GM13977 (cell line): ENCODE results near the gene ACSL1.

ENCODE experiments used
- DNase-seq: peaks from one replicate; pipeline ENCODE4 v3.0.0; 2012; ENCODE audit warnings: low spot score
- in situ Hi-C: fragments of 300-500 bp; cut with MboI; formaldehyde crosslinking; loops from one replicate; pipeline ENCODE4 v1.12.0; 2022; ENCODE audit warnings: low sequenced_read_pairs, low pct_unique_long_range_greater_than_20kb, mixed read lengths, inconsistent platforms; ENCODE audit not compliant: unreplicated experiment
- TF ChIP-seq, protein P1 (sequence below): IDR thresholded peaks from 2 replicates; pipeline ENCODE4 v1.5.1; 2012; ENCODE audit warnings: mild to moderate bottlenecking, control low read depth; ENCODE audit not compliant: insufficient read depth; ENCODE audit errors: extremely low read depth, missing control alignments

The ACSL1 gene

GRCh38 chr4:184816962-184817361 lies 8.8 kb downstream of the ACSL1 start:
- in situ Hi-C loops = no loop called here
- TF ChIP-seq, protein P1, sequence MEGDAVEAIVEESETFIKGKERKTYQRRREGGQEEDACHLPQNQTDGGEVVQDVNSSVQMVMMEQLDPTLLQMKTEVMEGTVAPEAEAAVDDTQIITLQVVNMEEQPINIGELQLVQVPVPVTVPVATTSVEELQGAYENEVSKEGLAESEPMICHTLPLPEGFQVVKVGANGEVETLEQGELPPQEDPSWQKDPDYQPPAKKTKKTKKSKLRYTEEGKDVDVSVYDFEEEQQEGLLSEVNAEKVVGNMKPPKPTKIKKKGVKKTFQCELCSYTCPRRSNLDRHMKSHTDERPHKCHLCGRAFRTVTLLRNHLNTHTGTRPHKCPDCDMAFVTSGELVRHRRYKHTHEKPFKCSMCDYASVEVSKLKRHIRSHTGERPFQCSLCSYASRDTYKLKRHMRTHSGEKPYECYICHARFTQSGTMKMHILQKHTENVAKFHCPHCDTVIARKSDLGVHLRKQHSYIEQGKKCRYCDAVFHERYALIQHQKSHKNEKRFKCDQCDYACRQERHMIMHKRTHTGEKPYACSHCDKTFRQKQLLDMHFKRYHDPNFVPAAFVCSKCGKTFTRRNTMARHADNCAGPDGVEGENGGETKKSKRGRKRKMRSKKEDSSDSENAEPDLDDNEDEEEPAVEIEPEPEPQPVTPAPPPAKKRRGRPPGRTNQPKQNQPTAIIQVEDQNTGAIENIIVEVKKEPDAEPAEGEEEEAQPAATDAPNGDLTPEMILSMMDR = no peak
- DNase-seq = peak; percentile 28

DNA sequence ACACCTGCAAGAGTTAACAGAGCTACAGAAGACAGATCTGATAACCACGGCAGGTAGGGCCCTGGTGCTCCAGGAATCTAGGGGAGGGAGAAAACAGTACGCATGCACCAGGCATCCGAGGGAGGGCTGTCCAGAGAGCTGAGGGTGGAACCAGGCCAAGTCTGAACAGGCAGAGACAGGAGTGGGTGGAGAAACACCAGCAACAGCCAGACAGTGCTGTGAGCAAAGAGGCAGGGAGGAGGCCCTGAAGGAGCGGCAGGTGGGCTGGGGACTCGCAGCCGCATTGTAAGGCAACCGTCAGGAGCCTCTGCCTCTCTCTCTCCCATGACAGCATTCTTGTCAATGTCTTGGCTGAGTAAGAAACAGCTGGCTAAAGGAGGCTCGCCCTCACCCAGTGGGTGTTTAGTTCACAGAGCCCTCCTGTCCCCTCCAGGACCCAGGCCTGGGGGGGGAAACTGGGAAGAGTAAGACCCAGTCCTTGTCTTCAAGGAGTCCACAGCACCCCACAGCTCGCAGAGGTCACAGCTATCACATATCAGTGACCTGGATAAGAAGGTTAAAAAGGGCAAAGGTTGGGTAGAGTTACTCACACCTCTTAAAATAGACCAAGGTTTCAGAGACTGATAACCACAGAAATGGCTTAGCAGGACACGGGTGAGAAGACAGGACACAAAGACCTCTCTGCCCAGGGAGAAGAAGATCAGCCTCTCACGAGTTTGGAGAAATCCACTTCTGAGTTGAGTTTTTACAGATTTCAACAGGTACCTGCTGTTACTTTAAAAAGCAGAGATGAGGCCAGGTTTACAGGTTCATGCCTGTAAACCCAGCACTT lies 10.5 kb downstream of the ACSL1 start:
- TF ChIP-seq, protein P1 = no peak
- in situ Hi-C loops = no loop called here
- peak; percentile 79 for DNase-seq

DNA sequence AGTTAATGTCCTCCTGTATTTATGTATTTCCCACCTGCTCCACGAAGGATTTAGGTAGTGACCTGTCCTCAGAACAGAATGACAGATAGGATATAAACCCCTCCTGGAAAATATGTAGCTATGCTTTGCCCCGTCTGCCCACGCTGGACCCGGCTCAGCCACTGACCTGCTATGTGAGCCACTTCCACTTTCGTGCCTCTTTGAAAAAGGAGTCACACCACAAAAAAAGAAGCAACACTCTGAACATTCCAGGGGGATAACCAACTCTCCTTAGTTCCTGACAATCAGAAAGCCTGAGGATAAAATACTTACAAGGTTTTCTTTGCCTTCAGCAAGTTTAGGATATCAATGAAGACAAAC lies 11.1 kb downstream of the ACSL1 start:
- TF ChIP-seq, protein P1 = no peak
- in situ Hi-C loops = no loop called here
- DNase-seq = no peak

- in situ Hi-C loops = no loop called here
- no peak for DNase-seq
- TF ChIP-seq, protein P1 = no peak
These were observed 13.1 kb downstream of the ACSL1 start for GRCh38 chr4:184812651-184813181.

GRCh38 chr4:184812199-184812542 lies 13.6 kb downstream of the ACSL1 start:
- TF ChIP-seq, protein P1 = no peak
- no peak for DNase-seq
- in situ Hi-C loops = no loop called here

DNA sequence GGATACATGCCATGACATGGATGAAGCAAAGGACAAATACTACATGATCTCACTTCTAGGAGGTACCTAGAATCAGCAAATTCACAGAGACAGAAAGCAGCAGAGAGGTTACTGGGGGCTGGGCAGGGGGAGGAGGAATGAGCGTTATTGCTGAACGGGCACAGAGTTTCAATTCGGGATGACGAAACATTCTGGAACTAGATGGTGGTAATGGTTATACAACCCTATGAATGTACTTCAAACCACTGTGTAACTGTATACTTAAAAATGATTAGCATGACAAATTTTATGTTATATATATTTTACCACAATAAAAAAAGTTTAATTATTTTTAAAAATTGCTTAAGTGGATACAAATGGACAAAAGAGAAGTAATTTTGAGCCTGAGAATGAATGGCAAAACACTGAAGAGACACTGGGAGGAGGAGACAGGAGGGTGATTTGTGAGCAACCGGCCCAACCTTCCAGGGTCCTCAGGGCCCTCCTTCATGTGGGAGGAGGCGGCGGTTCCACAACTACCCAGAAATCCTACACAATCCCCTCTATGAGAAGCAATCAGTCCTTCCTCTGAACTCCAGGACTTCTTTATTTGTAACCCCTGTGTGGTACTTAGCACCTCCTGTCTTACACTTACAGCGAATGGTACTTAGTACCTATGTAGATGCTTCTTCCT lies 14.1 kb downstream of the ACSL1 start:
- no peak for DNase-seq
- in situ Hi-C loops = no loop called here
- TF ChIP-seq, protein P1 = no peak
